K562 (cell line): Measurements from ENCODE around the gene RADX. TPM values are rescaled to one million over a fixed set of nuclear protein-coding genes. Genes with fewer than 3 reads are reported as not detected.

Source experiments
- ATAC-seq: fragments of 200-7000 bp; cut with Tn5 transposase; 3 replicates; pipeline ENCODE4 v1.9.1; 2020; ENCODE audit warnings: moderate library complexity
- BruUV-seq: library from RNA; stranded (reverse); fragments of 400-500 nt; replicated peaks from 2 replicates; lab custom pipeline; 2021; lab: Mats Ljungman, UMichigan
- CTCF ChIA-PET: fragments of 300-600 bp; formaldehyde crosslinking; extraction: SDS; loops from one replicate; lab custom pipeline; 2021; ENCODE audit warnings: low intra/inter-chr PET ratio; lab: Yijun Ruan, JAX
- POLR2A ChIA-PET: fragments of 300-600, 350-650 bp; sonication (Branson Sonifier 250); formaldehyde crosslinking; extraction: SDS; loops from one replicate; lab custom pipeline; 2021; ENCODE audit warnings: antibody characterized with exemption, inconsistent platforms; lab: Yijun Ruan, JAX
- DNase-seq, 4 experiments: peaks; one replicate each; pipeline versions ENCODE4 v3.0.0 to v3.0.0-alpha.2; 2011 to 2018; ENCODE audit warnings: low spot score in 3 of 4, mixed read lengths in 3 of 4; ENCODE audit errors: extremely low read depth in 1 of 4
- FAIRE-seq: peaks from 2 replicates; lab custom pipeline; 2011; peaks lifted over from hg19 to GRCh38; lab: Jason Lieb, UNC
- H2AFZ ChIP-seq: 2 replicates; pipeline ENCODE4 v1.6.0; 2011; ENCODE audit warnings: low read depth, low read length, control low read depth, inconsistent platforms
- H3K27ac ChIP-seq: fragments of 200-600 bp; 3 replicates; pipeline ENCODE4 v1.8.0; 2011; ENCODE audit warnings: low read depth, mild to moderate bottlenecking, control low read depth, inconsistent platforms, low read length, moderate library complexity, mixed read lengths; ENCODE audit errors: extremely low read depth
- H3K27me3 ChIP-seq, 2 experiments: fragments of 300-600 bp in 1 of 2; 2 replicates in 1 of 2; 3 replicates in 1 of 2; pipeline versions ENCODE4 v1.6.0 to v1.8.0; 2011; ENCODE audit warnings: inconsistent platforms in 2 of 2, low read length in 2 of 2, mild to moderate bottlenecking in 1 of 2, mixed read lengths in 1 of 2, moderate library complexity in 1 of 2; ENCODE audit not compliant: control insufficient read depth in 2 of 2, insufficient read depth in 2 of 2
- H3K36me3 ChIP-seq: fragments of 300-600 bp; 3 replicates; pipeline ENCODE4 v1.8.0; 2011; ENCODE audit warnings: mild to moderate bottlenecking, low read length, inconsistent platforms; ENCODE audit not compliant: control insufficient read depth, insufficient read depth
- H3K4me1 ChIP-seq, 2 experiments: fragments of 200-600 bp in 1 of 2; replicated peaks in 1 of 2; 2 replicates in 1 of 2; 3 replicates in 1 of 2; pipeline versions ENCODE4 v1.5.1 to v1.8.0; 2011; ENCODE audit warnings: inconsistent platforms in 2 of 2, low read length in 2 of 2, mild to moderate bottlenecking in 1 of 2, mixed read lengths in 1 of 2, moderate library complexity in 1 of 2; ENCODE audit not compliant: control insufficient read depth in 2 of 2, insufficient read depth in 2 of 2
- H3K4me2 ChIP-seq: 2 replicates; pipeline ENCODE4 v1.6.1; 2011; ENCODE audit warnings: low read length, control low read depth, inconsistent platforms, mixed read lengths; ENCODE audit not compliant: insufficient read depth
- H3K4me3 ChIP-seq: fragments of 200-600 bp; sonication (generic), shearing (Covaris generic); 2 replicates; pipeline ENCODE4 v1.5.1; 2016; ENCODE audit warnings: control low read depth, inconsistent platforms
- H3K79me2 ChIP-seq: fragments of 200-600 bp; 3 replicates; pipeline ENCODE4 v1.8.0; 2011; ENCODE audit warnings: low read length, inconsistent platforms; ENCODE audit not compliant: control insufficient read depth, insufficient read depth
- H3K9ac ChIP-seq, 2 experiments: 2 replicates each; pipeline versions ENCODE4 v1.6.0 to v1.6.1; 2011; ENCODE audit warnings: low read depth in 2 of 2, low read length in 2 of 2, control low read depth in 1 of 2, inconsistent platforms in 1 of 2, mild to moderate bottlenecking in 1 of 2, mixed read lengths in 1 of 2; ENCODE audit not compliant: insufficient read depth in 1 of 2
- H3K9me1 ChIP-seq: one replicate; pipeline ENCODE4 v1.6.0; 2011; ENCODE audit warnings: inconsistent platforms, mild to moderate bottlenecking, low read length, moderate library complexity; ENCODE audit not compliant: control insufficient read depth, insufficient read depth
- H3K9me3 ChIP-seq: replicated peaks from 2 replicates; pipeline ENCODE4 v1.5.1; 2011; ENCODE audit warnings: low read depth, low read length, inconsistent platforms; ENCODE audit not compliant: control insufficient read depth, insufficient read depth
- H4K20me1 ChIP-seq: replicated peaks from 2 replicates; pipeline ENCODE4 v1.6.1; 2011; ENCODE audit warnings: low read length, inconsistent platforms, mixed read lengths; ENCODE audit not compliant: control insufficient read depth, insufficient read depth
- ARHGAP35 ChIP-seq: fragments of 450-650 bp; IDR thresholded peaks from 2 replicates; pipeline ENCODE4 v1.6.1; 2018; ENCODE audit not compliant: partially characterized antibody
- CCNT2 ChIP-seq: IDR thresholded peaks from 2 replicates; pipeline ENCODE4 v1.6.1; 2011; ENCODE audit warnings: borderline replicate concordance, low read depth, mild to moderate bottlenecking, moderate library complexity, mixed read lengths, low read length; ENCODE audit not compliant: insufficient read length; ENCODE audit errors: extremely low read depth
- CHCHD3 ChIP-seq: fragments of 250-450 bp; sonication (Bioruptor Pico); IDR thresholded peaks from 2 replicates; pipeline ENCODE4 v2.1.2; 2022; ENCODE audit warnings: mild to moderate bottlenecking
- CREB3L1 ChIP-seq: fragments of 450-650 bp; IDR thresholded peaks from 2 replicates; pipeline ENCODE4 v1.6.1; 2014; ENCODE audit warnings: low read depth, mild to moderate bottlenecking, moderate library complexity, borderline replicate concordance
- DPF2 ChIP-seq: fragments of 450-650 bp; IDR thresholded peaks from 2 replicates; pipeline ENCODE4 v1.6.1; 2016
- FOXA3 ChIP-seq, 2 experiments: fragments of 450-650 bp in 1 of 2; sonication (generic) in 1 of 2; formaldehyde crosslinking; IDR thresholded peaks in 1 of 2; conservative IDR thresholded peaks in 1 of 2; 2 replicates each; pipeline versions ENCODE4 v1.4.0 to v1.8.0; 2020 to 2022; ENCODE audit warnings: mild to moderate bottlenecking in 2 of 2, missing genetic modification reagents in 1 of 2
- GABPA ChIP-seq: fragments of 200-800 bp; sonication (Bioruptor generic); conservative IDR thresholded peaks from 2 replicates; pipeline ENCODE4 v1.6.1; 2016; ENCODE audit warnings: low read depth, missing genetic modification characterization, missing compliant biosample characterization
- IRF9 ChIP-seq: fragments of 450-650 bp; IDR thresholded peaks from 2 replicates; pipeline ENCODE4 v1.6.1; 2016; ENCODE audit warnings: missing biosample characterization, missing genetic modification characterization
- KAT8 ChIP-seq: fragments of 450-650 bp; IDR thresholded peaks from 2 replicates; pipeline ENCODE4 v1.6.1; 2016; ENCODE audit warnings: low read depth, mild to moderate bottlenecking
- RCOR1 ChIP-seq, 2 experiments: IDR thresholded peaks; 2 replicates each; pipeline ENCODE4 v1.6.1; 2012; ENCODE audit warnings: low read depth in 2 of 2, low read length in 2 of 2, borderline replicate concordance in 1 of 2, improper control_type of control experiment in 1 of 2
- RFX7 ChIP-seq: fragments of 250-450 bp; sonication (Bioruptor Pico); IDR thresholded peaks from 2 replicates; pipeline ENCODE4 v1.5.1; 2021; ENCODE audit warnings: mild to moderate bottlenecking
- SMARCA4 ChIP-seq: fragments of 450-650 bp; IDR thresholded peaks from 2 replicates; pipeline ENCODE4 v1.6.1; 2016
- VEZF1 ChIP-seq: fragments of 200-800 bp; sonication (Bioruptor generic); IDR thresholded peaks from 2 replicates; pipeline ENCODE4 v1.6.1; 2017; ENCODE audit warnings: missing genetic modification characterization, missing compliant biosample characterization
- ZFX ChIP-seq: sonication (generic); formaldehyde crosslinking; IDR thresholded peaks from 2 replicates; pipeline ENCODE4 v1.8.0; 2022; ENCODE audit warnings: mild to moderate bottlenecking, missing genetic modification reagents, moderate library complexity
- ZNF253 ChIP-seq: fragments of 250-450 bp; sonication (Bioruptor Pico); conservative IDR thresholded peaks from 2 replicates; pipeline ENCODE4 v1.6.1; 2021; ENCODE audit warnings: mild to moderate bottlenecking
- ZNF316 ChIP-seq: fragments of 450-650 bp; IDR thresholded peaks from 2 replicates; pipeline ENCODE4 v1.6.1; 2016
- WGBS: fragments of 100-300 bp; shearing (Covaris generic); methylation state at CpG from one replicate; pipeline ENCODE4 v1.1.6; 2016; ENCODE audit warnings: low coverage, mixed read lengths; ENCODE audit not compliant: insufficient coverage; ENCODE audit errors: missing lambda C conversion rate; 5-methylcytosine and 5-hydroxymethylcytosine counted together
- in situ Hi-C: fragments of 300-500 bp; cut with MboI; formaldehyde crosslinking; loops from 4 replicates; pipeline ENCODE4 v1.15.0; 2018; ENCODE audit warnings: inconsistent platforms, mixed read lengths
- intact Hi-C: fragments of 100-400 bp; cut with micrococcal nuclease; formaldehyde crosslinking; loops from 2 replicates; pipeline ENCODE4 v1.14.2; 2022
- polyA plus RNA-seq, 8 experiments: library from polyadenylated mRNA; depleted of rRNA in 4 of 8; stranded (reverse) in 5 of 8; unstranded in 3 of 8; fragments of >200 nt; fragmentation: Nextera tagmentation in 2 of 8; fragmentation: Illumina TruSeq in 1 of 8; extraction: Ambion mirVana in 2 of 8; extraction: Trizol in 1 of 8; gene quantifications; 2 replicates each; pipeline versions ENCODE4 v1.2.1 to v1.2.3, GENCODE V29; 2011 to 2014; ENCODE audit warnings: inconsistent platforms in 1 of 8, missing spikeins in 1 of 8
- total RNA-seq, 7 experiments: library from RNA; depleted of rRNA in 6 of 7; stranded (reverse); fragments of >200 nt in 6 of 7; fragmentation: Illumina TruSeq in 2 of 7; extraction: Trizol in 2 of 7; gene quantifications; 2 replicates each; pipeline versions ENCODE4 v1.2.1 to v1.2.3, GENCODE V29; 2011 to 2021; ENCODE audit warnings: low replicate concordance in 1 of 7

RADX gene
- total and polyA plus RNA-seq, 9 of the 15 experiments (the other 6 are each of a cell fraction or from before 2014, with no cell fraction given), result 0.03 to 0.40 (median 0.12) TPM; not detected in 1

GRCh38 chrX:106608016-106608415, 3.8 kb upstream of the RADX start:
- CTCF ChIA-PET, result no interaction called here
- in situ Hi-C loops, result no loop called here
- H3K9ac ChIP-seq, result no peak overlapping the region
- H3K79me2 ChIP-seq, result no peaks in the 10 kb centered on the region
- no peaks in the 10 kb centered on the region for H3K27me3 ChIP-seq
- H3K36me3 ChIP-seq, result no peaks in the 10 kb centered on the region
- no peaks in the 10 kb centered on the region for H4K20me1 ChIP-seq
- WGBS, result 0% methylated on average over 6 of the region's 6 CpGs
- TF ChIP-seq CHCHD3 (no peak), SMARCA4 (no peak), ZFX (CRISPR knock-in tag) (no peak), IRF9 (no peak), RCOR1 (IDR thresholded peaks at IDR 0.05; ENCODE audit: borderline replicate concordance in 1 of 2, low read depth in 2 of 2, low read length in 2 of 2) (no peak), KAT8 (no peak), ZNF316 (no peak), ZNF253 (CRISPR knock-in tag) (no peak), ARHGAP35 (no peak), DPF2 (no peak), FOXA3 (CRISPR knock-in tag; conservative IDR thresholded peaks at IDR 0.05 in 1 of 2, IDR thresholded peaks at IDR 0.05 in 1 of 2) (no peak), VEZF1 (no peak), CREB3L1 (no peak), CCNT2 (no peak), GABPA (tag) (no peak), RFX7 (CRISPR knock-in tag) (no peak)
- H3K9me1 ChIP-seq, result no peaks in the 10 kb centered on the region
- H3K27ac ChIP-seq, result no peak overlapping the region
- FAIRE-seq (no peak), DNase-seq (no peak), ATAC-seq (no peak)
- H3K4me2 ChIP-seq, result no peak overlapping the region
- no peak overlapping the region for H3K4me3 ChIP-seq
- H2AFZ ChIP-seq, result no peak overlapping the region
- intact Hi-C loops, result no loop called here
- peaks cover 0 to 3% of the 10 kb centered on the region in 2 experiments; a peak in 1 of 5 replicates for H3K4me1 ChIP-seq
- POLR2A ChIA-PET, result no interaction called here
- no TSS peak for BruUV-seq
- no peaks in the 10 kb centered on the region for H3K9me3 ChIP-seq
